ENCODE measurements around the gene HOXC5. TPM values are rescaled to one million over a fixed set of nuclear protein-coding genes. Genes with fewer than 3 reads are reported as not detected.

HOXC5 gene
- total RNA-seq, 1 experiment from 2014 or later: 1.1 TPM

GRCh38 chr12:54047964-54048303 lies 15.1 kb downstream of the HOXC5 start:
- ATAC-seq (no peak), DNase-seq (ENCODE audit: low read depth, low spot score) (no peak)
- H3K27me3 ChIP-seq (ENCODE audit: insufficient read depth, low read length): no peaks in the 10 kb centered on the region
- no peaks in the 10 kb centered on the region for H3K9me3 ChIP-seq (ENCODE audit: control insufficient read depth in 1 of 2, insufficient read depth in 1 of 2, low read depth in 1 of 2, low read length in 2 of 2)
- BruUV-seq (replicated peaks): no TSS peak
- H3K4me2 ChIP-seq (ENCODE audit: low read length): no peak overlapping the region
- no peaks in the 10 kb centered on the region for H3K36me3 ChIP-seq (ENCODE audit: control insufficient read depth in 1 of 2, insufficient read depth in 2 of 2, low read length in 2 of 2)
- H3K4me1 ChIP-seq (ENCODE audit: control insufficient read depth in 1 of 2, insufficient read depth in 2 of 2, low read length in 2 of 2): no peaks in the 10 kb centered on the region
- intact Hi-C loops (cut with micrococcal nuclease): no loop called here
- no peak overlapping the region for H2AFZ ChIP-seq (ENCODE audit: low read depth, low read length, poor library complexity, severe bottlenecking)
- no peaks in the 10 kb centered on the region for H4K20me1 ChIP-seq (ENCODE audit: insufficient read depth)
- no peak overlapping the region for H3K27ac ChIP-seq (ENCODE audit: low read depth, low read length)
- H3K9me2 ChIP-seq (ENCODE audit: insufficient read depth): no peaks in the 10 kb centered on the region
- ChIA-PET RAD21 (ENCODE audit: low non-redundant PET in 1 of 2, low total read pairs in 2 of 2, uncharacterized antibody in 2 of 2, unreplicated experiment in 2 of 2) (no interaction called here), POLR2A (no interaction called here), CTCF (no interaction called here)
- H3K9ac ChIP-seq (ENCODE audit: low read length): no peak overlapping the region
- H3K79me2 ChIP-seq (ENCODE audit: insufficient read depth, low read length): no peaks in the 10 kb centered on the region
- TF ChIP-seq MAX (IDR thresholded peaks at IDR 0.05): no peak
- no peak for TF ChIP-seq POLR2AphosphoS5 (IDR thresholded peaks at IDR 0.05; ENCODE audit: low read depth, low read length)
- no peak for TF ChIP-seq POLR2A (IDR thresholded peaks at IDR 0.05; ENCODE audit: borderline replicate concordance, extremely low read depth, insufficient read depth, insufficient read length)
- no peak for TF ChIP-seq RAD21 (IDR thresholded peaks at IDR 0.05; ENCODE audit: low read depth)
- no peak overlapping the region for H3K4me3 ChIP-seq (replicated peaks in 1 of 2; ENCODE audit: low read depth in 1 of 2, low read length in 2 of 2)

DNA sequence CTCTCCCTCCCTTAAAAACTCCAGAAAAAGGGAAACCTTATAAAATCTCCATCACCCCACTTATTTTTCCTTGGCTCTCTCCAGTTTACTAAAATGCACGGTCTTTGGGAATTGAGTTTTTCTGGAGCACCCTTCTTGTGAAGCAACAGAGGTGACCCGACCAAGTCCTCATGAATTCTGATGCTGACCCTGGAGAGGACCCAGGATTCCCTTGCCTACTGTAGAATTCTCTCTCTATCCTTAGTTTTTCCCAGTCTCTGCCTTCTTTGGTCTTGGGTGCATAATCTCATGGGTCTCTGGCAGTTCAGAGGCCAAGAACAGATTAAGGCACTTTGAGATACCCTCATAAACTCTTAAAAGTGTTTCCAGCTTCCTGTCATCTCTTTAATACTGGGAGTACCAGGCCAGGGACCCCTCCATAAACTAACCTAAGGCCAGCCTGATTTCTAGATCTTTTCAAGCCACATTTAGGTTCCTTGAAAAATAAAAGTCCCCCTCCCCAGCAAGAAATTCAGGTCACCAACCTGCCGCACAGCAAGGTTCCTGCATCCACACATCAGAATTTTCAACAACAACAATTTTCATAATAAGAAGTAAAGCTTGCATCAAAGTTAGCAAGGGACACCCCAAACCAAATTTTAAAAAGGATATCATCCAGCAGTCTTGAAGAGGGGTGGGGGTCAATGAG lies 15.7 kb downstream of the HOXC5 start:
- Histone ChIP-seq H3K27ac (ENCODE audit: low read depth, low read length) (no peak overlapping the region), H4K20me1 (ENCODE audit: insufficient read depth) (no peaks in the 10 kb centered on the region), H3K36me3 (ENCODE audit: control insufficient read depth in 1 of 2, insufficient read depth in 2 of 2, low read length in 2 of 2) (no peaks in the 10 kb centered on the region), H3K9me3 (ENCODE audit: control insufficient read depth in 1 of 2, insufficient read depth in 1 of 2, low read depth in 1 of 2, low read length in 2 of 2) (no peaks in the 10 kb centered on the region), H3K79me2 (ENCODE audit: insufficient read depth, low read length) (no peaks in the 10 kb centered on the region), H3K9me2 (ENCODE audit: insufficient read depth) (no peaks in the 10 kb centered on the region), H3K27me3 (ENCODE audit: insufficient read depth, low read length) (no peaks in the 10 kb centered on the region), H3K4me3 (replicated peaks in 1 of 2; ENCODE audit: low read depth in 1 of 2, low read length in 2 of 2) (no peak overlapping the region), H2AFZ (ENCODE audit: low read depth, low read length, poor library complexity, severe bottlenecking) (no peak overlapping the region), H3K9ac (ENCODE audit: low read length) (no peak overlapping the region), H3K4me1 (ENCODE audit: control insufficient read depth in 1 of 2, insufficient read depth in 2 of 2, low read length in 2 of 2) (no peaks in the 10 kb centered on the region), H3K4me2 (ENCODE audit: low read length) (no peak overlapping the region)
- no TSS peak for BruUV-seq (replicated peaks)
- intact Hi-C loops (cut with micrococcal nuclease): no loop called here
- ATAC-seq: no peak
- ChIA-PET POLR2A (no interaction called here), CTCF (no interaction called here), RAD21 (ENCODE audit: low non-redundant PET in 1 of 2, low total read pairs in 2 of 2, uncharacterized antibody in 2 of 2, unreplicated experiment in 2 of 2) (no interaction called here)
- TF ChIP-seq CTCF (IDR thresholded peaks at IDR 0.05 in 2 of 3, conservative IDR thresholded peaks at IDR 0.05 in 1 of 3; ENCODE audit: borderline replicate concordance in 1 of 3, insufficient read depth in 1 of 3, low read depth in 2 of 3, low read length in 2 of 3): no peak
- TF ChIP-seq YY1 (IDR thresholded peaks at IDR 0.05; ENCODE audit: extremely low read depth, insufficient replicate concordance, low read depth, low read length): no peak
- TF ChIP-seq POLR2AphosphoS5 (IDR thresholded peaks at IDR 0.05; ENCODE audit: low read depth, low read length): no peak
- no peak for TF ChIP-seq MAX (IDR thresholded peaks at IDR 0.05)
- no peak for TF ChIP-seq SIN3A (IDR thresholded peaks at IDR 0.05; ENCODE audit: low read depth)
- TF ChIP-seq EGR1 (IDR thresholded peaks at IDR 0.05; ENCODE audit: low read depth): no peak
- no peak for TF ChIP-seq CBX3 (IDR thresholded peaks at IDR 0.05; ENCODE audit: low read depth)
- TF ChIP-seq ZNF274 (IDR thresholded peaks at IDR 0.05; ENCODE audit: low read depth, low read length): no peak
- no peak for TF ChIP-seq EZH2phosphoT487 (IDR thresholded peaks at IDR 0.05; ENCODE audit: borderline replicate concordance)
- TF ChIP-seq, protein P1, sequence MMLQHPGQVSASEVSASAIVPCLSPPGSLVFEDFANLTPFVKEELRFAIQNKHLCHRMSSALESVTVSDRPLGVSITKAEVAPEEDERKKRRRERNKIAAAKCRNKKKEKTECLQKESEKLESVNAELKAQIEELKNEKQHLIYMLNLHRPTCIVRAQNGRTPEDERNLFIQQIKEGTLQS (IDR thresholded peaks at IDR 0.05): no peak
- TF ChIP-seq CEBPB (IDR thresholded peaks at IDR 0.05; ENCODE audit: low read depth): no peak
- no peak for TF ChIP-seq FOSL1 (IDR thresholded peaks at IDR 0.05; ENCODE audit: low read depth)
- no peak for TF ChIP-seq SP1 (IDR thresholded peaks at IDR 0.05; ENCODE audit: low read depth)
- TF ChIP-seq RAD21 (IDR thresholded peaks at IDR 0.05; ENCODE audit: low read depth): no peak
- no peak for TF ChIP-seq ELF1 (IDR thresholded peaks at IDR 0.05; ENCODE audit: borderline replicate concordance, low read depth)
- no peak for TF ChIP-seq TCF7L2 (IDR thresholded peaks at IDR 0.05; ENCODE audit: borderline replicate concordance, extremely low read depth, insufficient read depth, insufficient read length)
- TF ChIP-seq POLR2A (IDR thresholded peaks at IDR 0.05; ENCODE audit: borderline replicate concordance, extremely low read depth, insufficient read depth, insufficient read length): no peak
- DNase-seq (ENCODE audit: low read depth, low spot score): no peak

Measured in HCT116 (cell line).